ENCODE results near the gene TBC1D10B.

GRCh38 chr16:30358577-30358936 lies 11.7 kb downstream of the TBC1D10B start:
- TF ChIP-seq CTCF (IDR thresholded peaks at IDR 0.05) (no peak), POLR2A (IDR thresholded peaks at IDR 0.05) (no peak)

Data from prostate gland (tissue), 2 donors.